Smooth muscle cell (in vitro differentiated cells): Measurements from ENCODE around the gene SERPINE1. TPM values are rescaled to one million over a fixed set of nuclear protein-coding genes. Genes with fewer than 3 reads are reported as not detected.
A peak's percentile ranks its signal among the peaks of the same experiment; 100 is the strongest.

Experiments
- DNase-seq: peaks from one replicate; lab custom pipeline; 2025; ENCODE audit not compliant: unreplicated experiment; lab: John Stamatoyannopoulos, UW
- H2AFZ ChIP-seq: fragments of 200-600 bp; sonication (generic); 2 replicates; pipeline ENCODE4 v1.6.0; 2016; ENCODE audit warnings: antibody characterized with exemption, low read depth, mild to moderate bottlenecking
- H3F3A ChIP-seq: fragments of 200-600 bp; sonication (generic); 2 replicates; pipeline ENCODE4 v1.6.0; 2017; ENCODE audit warnings: antibody characterized with exemption, low read depth
- H3K27ac ChIP-seq: fragments of 200-600 bp; sonication (generic); 2 replicates; pipeline ENCODE4 v1.5.1; 2016; ENCODE audit warnings: low read depth, mild to moderate bottlenecking
- H3K27me3 ChIP-seq: fragments of 200-600 bp; sonication (generic); 2 replicates; pipeline ENCODE4 v1.6.1; 2016; ENCODE audit warnings: low read depth, mild to moderate bottlenecking
- H3K36me3 ChIP-seq: fragments of 200-600 bp; sonication (generic); 2 replicates; pipeline ENCODE4 v1.5.1; 2016; ENCODE audit warnings: low read depth
- H3K4me1 ChIP-seq: fragments of 200-600 bp; sonication (generic); 2 replicates; pipeline ENCODE4 v1.5.1; 2016; ENCODE audit warnings: low read depth
- H3K4me2 ChIP-seq: fragments of 200-600 bp; sonication (generic); 2 replicates; pipeline ENCODE4 v1.6.0; 2016; ENCODE audit warnings: mild to moderate bottlenecking
- H3K4me3 ChIP-seq: fragments of 200-600 bp; sonication (generic); 2 replicates; pipeline ENCODE4 v1.5.1; 2016; ENCODE audit warnings: mild to moderate bottlenecking
- H3K79me2 ChIP-seq: fragments of 200-600 bp; sonication (generic); 2 replicates; pipeline ENCODE4 v1.6.0; 2016; ENCODE audit warnings: low read depth, mild to moderate bottlenecking
- H3K9ac ChIP-seq: fragments of 200-600 bp; sonication (generic); 2 replicates; pipeline ENCODE4 v1.6.0; 2016; ENCODE audit warnings: low read depth
- H3K9me3 ChIP-seq: fragments of 200-600 bp; sonication (generic); replicated peaks from 2 replicates; pipeline ENCODE4 v1.5.1; 2016; ENCODE audit warnings: low read depth
- H4K20me1 ChIP-seq: fragments of 200-600 bp; sonication (generic); 2 replicates; pipeline ENCODE4 v1.6.0; 2016; ENCODE audit warnings: low read depth
- WGBS: methylation state at CpG from one replicate; pipeline ENCODE4 v1.1.7; 2016; ENCODE audit warnings: low lambda C conversion rate; 5-methylcytosine and 5-hydroxymethylcytosine counted together
- polyA plus RNA-seq: library from polyadenylated mRNA; unstranded; fragments of >200 nt; fragmentation: Nextera tagmentation; extraction: Ambion mirVana; gene quantifications from 2 replicates; pipeline ENCODE4 v1.2.1, GENCODE V29; 2016
- total RNA-seq: library from RNA; depleted of rRNA; stranded (reverse); fragments of >200 nt; gene quantifications from 2 replicates; pipeline ENCODE4 v1.2.3, GENCODE V29; 2014
- TF ChIP-seq, protein P1 (sequence below): fragments of 200-600 bp; sonication (generic); IDR thresholded peaks from 2 replicates; pipeline ENCODE4 v1.5.1; 2017; ENCODE audit warnings: borderline replicate concordance, mild to moderate bottlenecking, antibody characterized with exemption; ENCODE audit not compliant: insufficient read depth, poor library complexity, severe bottlenecking

SERPINE1 gene
- total and polyA plus RNA-seq, 2 experiments from 2014 or later: 435 to 495 TPM

DNA sequence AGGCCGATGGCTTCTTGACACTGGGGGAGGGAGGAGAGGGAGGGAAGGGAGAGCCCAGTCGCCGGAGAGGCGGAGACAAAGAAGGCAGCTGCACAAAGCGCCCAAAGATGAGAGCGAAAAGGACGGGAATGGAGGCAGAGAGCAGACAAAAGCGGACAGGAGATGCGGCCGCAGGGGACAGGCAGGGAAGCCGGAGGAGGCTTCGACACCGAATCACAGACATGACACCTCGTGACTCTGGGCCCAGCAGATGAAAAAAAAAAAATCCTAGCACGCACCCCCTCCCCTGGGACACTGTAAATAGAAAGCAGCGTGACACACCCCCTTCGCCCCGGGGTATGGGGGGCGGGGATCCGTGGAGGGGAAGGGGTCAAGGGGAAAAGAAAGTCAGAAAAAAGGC lies 52.2 kb downstream of the SERPINE1 start:
- peak overlapping the region; percentile 59 for H3K4me2 ChIP-seq
- TF ChIP-seq, protein P1, sequence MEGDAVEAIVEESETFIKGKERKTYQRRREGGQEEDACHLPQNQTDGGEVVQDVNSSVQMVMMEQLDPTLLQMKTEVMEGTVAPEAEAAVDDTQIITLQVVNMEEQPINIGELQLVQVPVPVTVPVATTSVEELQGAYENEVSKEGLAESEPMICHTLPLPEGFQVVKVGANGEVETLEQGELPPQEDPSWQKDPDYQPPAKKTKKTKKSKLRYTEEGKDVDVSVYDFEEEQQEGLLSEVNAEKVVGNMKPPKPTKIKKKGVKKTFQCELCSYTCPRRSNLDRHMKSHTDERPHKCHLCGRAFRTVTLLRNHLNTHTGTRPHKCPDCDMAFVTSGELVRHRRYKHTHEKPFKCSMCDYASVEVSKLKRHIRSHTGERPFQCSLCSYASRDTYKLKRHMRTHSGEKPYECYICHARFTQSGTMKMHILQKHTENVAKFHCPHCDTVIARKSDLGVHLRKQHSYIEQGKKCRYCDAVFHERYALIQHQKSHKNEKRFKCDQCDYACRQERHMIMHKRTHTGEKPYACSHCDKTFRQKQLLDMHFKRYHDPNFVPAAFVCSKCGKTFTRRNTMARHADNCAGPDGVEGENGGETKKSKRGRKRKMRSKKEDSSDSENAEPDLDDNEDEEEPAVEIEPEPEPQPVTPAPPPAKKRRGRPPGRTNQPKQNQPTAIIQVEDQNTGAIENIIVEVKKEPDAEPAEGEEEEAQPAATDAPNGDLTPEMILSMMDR: no peak

DNA sequence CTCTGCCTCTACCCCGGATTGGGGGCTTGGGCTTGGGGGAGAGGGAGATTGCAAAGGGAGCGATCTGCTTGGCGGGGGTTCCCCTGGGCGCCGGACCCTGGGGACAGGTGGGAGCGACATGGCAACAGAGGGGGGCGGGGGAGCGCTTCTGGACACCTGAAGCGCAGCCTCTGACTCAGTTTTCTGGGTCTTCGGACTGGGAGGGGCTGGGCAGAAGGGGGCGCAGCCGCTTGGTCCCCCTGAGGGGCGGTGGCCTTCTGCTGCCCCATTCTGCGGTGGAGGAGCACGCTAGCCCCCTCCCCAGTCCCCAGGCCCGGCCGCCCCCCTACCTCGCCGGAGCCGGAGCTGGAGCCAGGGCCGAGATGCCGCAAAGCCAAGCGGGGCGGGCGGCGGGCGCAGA lies 52.8 kb downstream of the SERPINE1 start:
- TF ChIP-seq, protein P1: no peak
- no peak overlapping the region for H3K4me3 ChIP-seq
- peaks cover 5% of the 10 kb centered on the region for H3K4me1 ChIP-seq
- no peak overlapping the region for H2AFZ ChIP-seq
- no peaks in the 10 kb centered on the region for H3K36me3 ChIP-seq
- WGBS: 4% methylated on average over 13 of the region's 27 CpGs
- H3F3A ChIP-seq: peaks cover 3% of the 10 kb centered on the region
- no peaks in the 10 kb centered on the region for H4K20me1 ChIP-seq
- DNase-seq: no peak
- H3K27ac ChIP-seq: no peak overlapping the region
- H3K9ac ChIP-seq: no peak overlapping the region
- H3K79me2 ChIP-seq: no peaks in the 10 kb centered on the region
- peaks cover 68% of the 10 kb centered on the region for H3K27me3 ChIP-seq
- H3K4me2 ChIP-seq: peak overlapping the region; percentile 59
- H3K9me3 ChIP-seq: no peaks in the 10 kb centered on the region

More for the DNA sequence above, 52.2 kb downstream of the SERPINE1 start:
- no peak for DNase-seq
- peaks cover 5% of the 10 kb centered on the region for H3K4me1 ChIP-seq
- no peak overlapping the region for H3K9ac ChIP-seq
- no peaks in the 10 kb centered on the region for H3K79me2 ChIP-seq
- no peaks in the 10 kb centered on the region for H4K20me1 ChIP-seq
- peaks cover 74% of the 10 kb centered on the region for H3K27me3 ChIP-seq
- H3K36me3 ChIP-seq: no peaks in the 10 kb centered on the region
- peak overlapping the region; percentile 21 for H3K4me3 ChIP-seq
- WGBS: under 1% methylated on average over 18 of the region's 20 CpGs
- no peaks in the 10 kb centered on the region for H3K9me3 ChIP-seq
- H2AFZ ChIP-seq: no peak overlapping the region
- no peaks in the 10 kb centered on the region for H3F3A ChIP-seq
- no peak overlapping the region for H3K27ac ChIP-seq

DNA sequence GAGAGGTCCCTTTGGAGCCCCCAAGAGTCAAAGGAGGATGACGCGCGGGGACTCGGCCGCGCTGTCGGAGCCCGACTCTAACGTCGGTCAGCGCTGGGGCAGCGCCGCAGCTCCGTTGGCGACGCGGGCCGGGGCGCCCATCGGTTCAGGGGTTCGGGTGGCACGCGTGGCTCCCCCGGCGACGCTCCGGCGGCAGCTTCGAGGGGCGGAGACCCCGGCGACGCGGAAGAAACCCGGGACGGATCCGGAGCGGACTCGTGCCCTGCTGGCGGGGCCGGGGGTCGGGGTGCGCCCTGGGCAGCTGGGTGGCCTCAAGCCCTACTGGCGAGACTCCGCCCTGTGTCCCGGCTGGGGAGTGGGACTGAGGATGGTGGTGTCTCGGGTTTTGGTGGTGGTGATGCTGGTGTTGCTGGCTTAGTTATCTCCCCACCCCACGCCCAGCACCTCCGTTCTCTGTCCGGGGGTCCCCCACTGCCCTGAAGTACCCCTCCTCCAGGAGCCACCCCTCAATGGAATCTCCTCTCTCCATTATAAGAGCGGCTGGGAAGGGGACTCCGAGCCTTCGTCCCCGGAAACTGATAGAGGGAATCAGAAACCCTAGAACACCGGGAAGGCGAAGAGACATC lies 53.3 kb downstream of the SERPINE1 start, which contains the start of gene NAT16:
TSS of gene NAT16 (minus strand) at position 164 of the 626 bp plus-strand sequence. CDS start 5,486 bp downstream, outside the sequence.
- TF ChIP-seq, protein P1: no peak
- H3K4me1 ChIP-seq: peaks cover 5% of the 10 kb centered on the region
- peaks cover 8% of the 10 kb centered on the region for H3F3A ChIP-seq
- WGBS: 10% methylated on average over 55 of the region's 56 CpGs
- no peak for DNase-seq
- H3K9me3 ChIP-seq: no peaks in the 10 kb centered on the region
- no peaks in the 10 kb centered on the region for H3K36me3 ChIP-seq
- no peak within 1 kb of the TSS for H3K27ac ChIP-seq
- peaks cover 63% of the 10 kb centered on the region for H3K27me3 ChIP-seq
- no peak within 1 kb of the TSS for H2AFZ ChIP-seq
- H3K4me2 ChIP-seq: peak within 1 kb of the TSS; percentile 59
- no peaks in the 10 kb centered on the region for H3K79me2 ChIP-seq
- H3K9ac ChIP-seq: no peak within 1 kb of the TSS
- no peaks in the 10 kb centered on the region for H4K20me1 ChIP-seq
- H3K4me3 ChIP-seq: peak within 1 kb of the TSS; percentile 21
